Measurements from ENCODE around the gene IKBKE.

GRCh38 chr1:206445911-206446356, 24.3 kb upstream of the IKBKE start:
- no peak for TF ChIP-seq YY1 (tag by site-specific recombination; IDR thresholded peaks at IDR 0.05)
- TF ChIP-seq CTCF (tag by site-specific recombination; IDR thresholded peaks at IDR 0.05), result no peak
- TF ChIP-seq, protein P1, sequence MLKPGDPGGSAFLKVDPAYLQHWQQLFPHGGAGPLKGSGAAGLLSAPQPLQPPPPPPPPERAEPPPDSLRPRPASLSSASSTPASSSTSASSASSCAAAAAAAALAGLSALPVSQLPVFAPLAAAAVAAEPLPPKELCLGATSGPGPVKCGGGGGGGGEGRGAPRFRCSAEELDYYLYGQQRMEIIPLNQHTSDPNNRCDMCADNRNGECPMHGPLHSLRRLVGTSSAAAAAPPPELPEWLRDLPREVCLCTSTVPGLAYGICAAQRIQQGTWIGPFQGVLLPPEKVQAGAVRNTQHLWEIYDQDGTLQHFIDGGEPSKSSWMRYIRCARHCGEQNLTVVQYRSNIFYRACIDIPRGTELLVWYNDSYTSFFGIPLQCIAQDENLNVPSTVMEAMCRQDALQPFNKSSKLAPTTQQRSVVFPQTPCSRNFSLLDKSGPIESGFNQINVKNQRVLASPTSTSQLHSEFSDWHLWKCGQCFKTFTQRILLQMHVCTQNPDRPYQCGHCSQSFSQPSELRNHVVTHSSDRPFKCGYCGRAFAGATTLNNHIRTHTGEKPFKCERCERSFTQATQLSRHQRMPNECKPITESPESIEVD (tag by site-specific recombination; IDR thresholded peaks at IDR 0.05), result no peak
- TF ChIP-seq ZSCAN16 (tag by site-specific recombination; IDR thresholded peaks at IDR 0.05), result no peak
- TF ChIP-seq ZNF501 (tag by site-specific recombination; IDR thresholded peaks at IDR 0.05), result no peak
- TF ChIP-seq ZNF785 (tag by site-specific recombination; IDR thresholded peaks at IDR 0.05), result no peak
- TF ChIP-seq ZBTB10 (tag by site-specific recombination; IDR thresholded peaks at IDR 0.05), result no peak
- no peak for TF ChIP-seq ZNF830 (tag by site-specific recombination; IDR thresholded peaks at IDR 0.05; ENCODE audit: low read depth)
- TF ChIP-seq ZBTB7A (tag by site-specific recombination; IDR thresholded peaks at IDR 0.05; ENCODE audit: low read depth), result no peak
- TF ChIP-seq ZFP69B (tag by site-specific recombination; IDR thresholded peaks at IDR 0.05), result no peak
